Measurements from ENCODE around the gene STEAP1B.

The STEAP1B gene

GRCh38 chr7:22445140-22445743 is 54.7 kb downstream of the STEAP1B start:
- FAIRE-seq (no peak), DNase-seq (ENCODE audit: insufficient read length, low spot score) (no peak)
- TF ChIP-seq CTCF (IDR thresholded peaks at IDR 0.05; ENCODE audit: insufficient read depth, missing control alignments) = no peak

- DNase-seq (ENCODE audit: insufficient read length, low spot score) (no peak), FAIRE-seq (no peak)
- no peak for TF ChIP-seq CTCF (IDR thresholded peaks at IDR 0.05; ENCODE audit: insufficient read depth, missing control alignments)
Measured at GRCh38 chr7:22444181-22444971, 55.6 kb downstream of the STEAP1B start.

GRCh38 chr7:22443370-22444180 is 56.4 kb downstream of the STEAP1B start:
- DNase-seq (ENCODE audit: insufficient read length, low spot score) (no peak), FAIRE-seq (no peak)
- TF ChIP-seq CTCF (IDR thresholded peaks at IDR 0.05; ENCODE audit: insufficient read depth, missing control alignments) = no peak

- FAIRE-seq (no peak), DNase-seq (ENCODE audit: insufficient read length, low spot score) (no peak)
Measured at GRCh38 chr7:22442882-22443369, 57.1 kb downstream of the STEAP1B start.

GRCh38 chr7:22442187-22442881 is 57.7 kb downstream of the STEAP1B start:
- no peak for DNase-seq (ENCODE audit: insufficient read length, low spot score)
- no peak for TF ChIP-seq CTCF (IDR thresholded peaks at IDR 0.05; ENCODE audit: insufficient read depth, missing control alignments)
- FAIRE-seq = no peak

More at GRCh38 chr7:22442882-22443369, 57.1 kb downstream of the STEAP1B start:
- no peak for TF ChIP-seq CTCF (IDR thresholded peaks at IDR 0.05; ENCODE audit: insufficient read depth, missing control alignments)

GRCh38 chr7:22441157-22441556 is 58.8 kb downstream of the STEAP1B start:
- DNase-seq (ENCODE audit: insufficient read length, low spot score) = no peak
- no peak for FAIRE-seq
- no peak for TF ChIP-seq CTCF (IDR thresholded peaks at IDR 0.05; ENCODE audit: insufficient read depth, missing control alignments)
